Ovary (tissue), 3 donors: ENCODE results near the gene SOCS3.

ENCODE experiments used
- EP300 ChIP-seq: sonication (generic); formaldehyde crosslinking; IDR thresholded peaks from one replicate; pipeline ENCODE4 v1.6.1; 2017; ENCODE audit warnings: antibody characterized with exemption
- POLR2A ChIP-seq: fragments of 450-650 bp; IDR thresholded peaks from one replicate; pipeline ENCODE4 v1.6.1; 2017; ENCODE audit warnings: antibody characterized with exemption, mild to moderate bottlenecking, moderate library complexity
- TF ChIP-seq, protein P1 (sequence below), 3 donors: fragments of 450-650 bp in 2 of 3; fragments of 200-600 bp in 1 of 3; IDR thresholded peaks; one replicate each; pipeline versions ENCODE4 v1.5.1 to v1.8.0; 2016 to 2022; ENCODE audit warnings: antibody characterized with exemption in 3 of 3, mild to moderate bottlenecking in 1 of 3
- donor health status: DM: no; HTN: no; CAD: no.

- TF ChIP-seq, protein P1, sequence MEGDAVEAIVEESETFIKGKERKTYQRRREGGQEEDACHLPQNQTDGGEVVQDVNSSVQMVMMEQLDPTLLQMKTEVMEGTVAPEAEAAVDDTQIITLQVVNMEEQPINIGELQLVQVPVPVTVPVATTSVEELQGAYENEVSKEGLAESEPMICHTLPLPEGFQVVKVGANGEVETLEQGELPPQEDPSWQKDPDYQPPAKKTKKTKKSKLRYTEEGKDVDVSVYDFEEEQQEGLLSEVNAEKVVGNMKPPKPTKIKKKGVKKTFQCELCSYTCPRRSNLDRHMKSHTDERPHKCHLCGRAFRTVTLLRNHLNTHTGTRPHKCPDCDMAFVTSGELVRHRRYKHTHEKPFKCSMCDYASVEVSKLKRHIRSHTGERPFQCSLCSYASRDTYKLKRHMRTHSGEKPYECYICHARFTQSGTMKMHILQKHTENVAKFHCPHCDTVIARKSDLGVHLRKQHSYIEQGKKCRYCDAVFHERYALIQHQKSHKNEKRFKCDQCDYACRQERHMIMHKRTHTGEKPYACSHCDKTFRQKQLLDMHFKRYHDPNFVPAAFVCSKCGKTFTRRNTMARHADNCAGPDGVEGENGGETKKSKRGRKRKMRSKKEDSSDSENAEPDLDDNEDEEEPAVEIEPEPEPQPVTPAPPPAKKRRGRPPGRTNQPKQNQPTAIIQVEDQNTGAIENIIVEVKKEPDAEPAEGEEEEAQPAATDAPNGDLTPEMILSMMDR (IDR thresholded peaks at IDR 0.05) = no peak
- TF ChIP-seq POLR2A (no peak), EP300 (no peak)
Measured at GRCh38 chr17:78371056-78371455, 11.2 kb upstream of the SOCS3 start.
